ENCODE results near the gene LSM14A.
"Not testable (repeated sequence)": the region's sequence is repeated elsewhere in the genome, so short reads cannot be mapped to it uniquely, and the experiment has no call there.

Gene LSM14A

GRCh38 chr19:34184880-34185491 lies 12.7 kb downstream of the LSM14A start:
- no peak for DNase-seq
- in situ Hi-C loops (cut with HindIII; ENCODE audit: low pct_ligation_motif_present, low pct_unique_long_range_greater_than_20kb, low sequenced_read_pairs), result no loop called here

GRCh38 chr19:34186205-34186604 lies 13.9 kb downstream of the LSM14A start:
- in situ Hi-C loops (cut with HindIII; ENCODE audit: low pct_ligation_motif_present, low pct_unique_long_range_greater_than_20kb, low sequenced_read_pairs), result no loop called here
- DNase-seq, result no peak

DNA sequence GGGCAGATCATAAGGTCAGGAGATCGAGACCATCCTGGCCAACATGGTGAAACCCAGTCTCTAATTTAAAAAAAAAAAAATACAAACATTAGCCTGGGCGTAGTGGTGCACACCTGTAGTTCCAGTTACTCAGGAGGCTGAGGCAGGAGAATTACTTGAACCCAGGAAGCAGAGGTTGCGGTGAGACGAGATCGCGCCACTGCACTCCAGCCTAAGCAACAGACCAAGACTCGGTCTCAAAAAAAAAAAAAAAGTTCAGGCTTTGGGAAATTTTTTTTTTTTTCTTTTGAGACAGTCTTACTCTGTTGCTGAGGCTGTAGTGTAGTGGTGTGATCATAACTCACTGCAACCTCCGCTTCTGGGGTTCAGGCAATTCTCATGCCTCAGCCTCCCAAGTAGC lies 14.7 kb downstream of the LSM14A start:
- in situ Hi-C loops (cut with HindIII; ENCODE audit: low pct_ligation_motif_present, low pct_unique_long_range_greater_than_20kb, low sequenced_read_pairs), result no loop called here
- no peak for DNase-seq

DNA sequence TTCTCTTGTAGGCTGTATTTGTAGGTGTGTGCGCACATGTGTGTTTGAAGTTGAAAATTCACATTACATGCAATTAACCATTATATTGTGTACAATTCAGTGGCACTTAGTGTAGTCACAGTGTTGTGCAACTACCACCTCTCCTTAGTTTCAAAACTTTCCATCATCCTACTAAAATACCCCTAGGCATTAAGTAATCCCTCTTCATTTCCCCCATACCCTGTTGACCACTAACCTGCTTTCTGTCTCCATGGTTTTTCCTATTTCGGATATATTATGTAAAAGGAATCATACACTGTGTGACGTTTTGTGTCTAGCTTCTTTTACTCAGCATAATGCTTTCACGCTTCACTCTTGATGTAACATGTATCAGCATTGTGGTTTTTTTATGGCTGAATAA lies 16.1 kb downstream of the LSM14A start:
- in situ Hi-C loops (cut with HindIII; ENCODE audit: low pct_ligation_motif_present, low pct_unique_long_range_greater_than_20kb, low sequenced_read_pairs), result no loop called here
- DNase-seq, result no peak

GRCh38 chr19:34189199-34189916 lies 17.1 kb downstream of the LSM14A start:
- in situ Hi-C loops (cut with HindIII; ENCODE audit: low pct_ligation_motif_present, low pct_unique_long_range_greater_than_20kb, low sequenced_read_pairs), result no loop called here
- DNase-seq, result no peak

DNA sequence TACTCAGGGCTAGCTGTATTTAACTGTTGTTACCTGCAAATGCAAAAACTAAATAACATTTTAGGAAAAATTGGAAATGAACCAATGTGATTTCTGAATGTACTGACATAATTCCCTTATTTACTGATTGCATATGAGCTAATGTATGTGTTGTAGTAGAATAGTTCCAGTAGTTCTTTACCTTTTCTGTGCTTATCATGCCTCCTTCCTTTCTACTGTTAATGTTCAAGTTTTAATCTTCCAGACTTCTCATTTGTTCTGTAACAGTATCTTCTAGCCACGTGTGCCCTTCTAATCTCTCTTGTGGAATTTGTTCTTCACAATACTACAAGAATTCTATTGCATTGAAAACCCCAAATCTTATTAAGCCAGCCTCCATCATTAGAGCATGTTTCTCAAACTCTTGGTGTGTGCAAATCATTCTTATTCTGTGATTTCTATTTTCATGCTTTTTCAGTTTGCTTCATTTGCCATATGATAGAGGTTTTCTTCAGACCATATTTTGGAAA lies 17.7 kb downstream of the LSM14A start:
- in situ Hi-C loops (cut with HindIII; ENCODE audit: low pct_ligation_motif_present, low pct_unique_long_range_greater_than_20kb, low sequenced_read_pairs), result no loop called here
- no peak for DNase-seq

DNA sequence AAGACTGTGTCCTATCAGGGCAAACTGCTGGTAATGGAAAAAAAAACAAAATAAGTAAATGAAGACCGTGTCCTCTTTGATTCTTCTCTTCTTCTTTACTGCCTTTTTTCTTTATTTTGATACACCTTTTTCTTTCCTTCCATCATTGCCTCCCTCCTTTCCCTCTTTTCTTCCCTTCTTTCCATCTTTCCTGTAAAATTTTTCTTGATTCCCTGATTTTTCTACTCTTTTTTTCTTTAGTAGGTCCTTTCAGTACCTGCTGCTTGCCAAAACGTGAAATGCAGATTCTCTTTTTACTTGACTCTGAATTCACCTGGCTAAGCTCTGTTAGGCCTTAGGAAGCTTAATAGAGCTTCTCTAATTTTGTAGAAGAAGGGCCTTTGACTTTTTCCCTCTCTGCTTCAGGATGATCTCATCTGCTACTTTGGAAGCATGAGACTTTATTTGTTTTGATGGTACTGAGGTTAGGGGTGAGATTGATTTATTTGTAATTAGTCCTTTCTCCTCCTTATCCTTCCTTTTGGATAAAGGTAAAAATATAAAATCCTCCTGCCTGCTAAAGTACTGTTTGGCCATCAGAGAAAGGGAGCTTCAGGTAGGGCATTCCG lies 19.2 kb downstream of the LSM14A start:
- in situ Hi-C loops (cut with HindIII; ENCODE audit: low pct_ligation_motif_present, low pct_unique_long_range_greater_than_20kb, low sequenced_read_pairs), result no loop called here
- DNase-seq, result no peak

- no peak for DNase-seq
- in situ Hi-C loops (cut with HindIII; ENCODE audit: low pct_ligation_motif_present, low pct_unique_long_range_greater_than_20kb, low sequenced_read_pairs), result no loop called here
These were observed 21.1 kb downstream of the LSM14A start for GRCh38 chr19:34193439-34193838.

DNA sequence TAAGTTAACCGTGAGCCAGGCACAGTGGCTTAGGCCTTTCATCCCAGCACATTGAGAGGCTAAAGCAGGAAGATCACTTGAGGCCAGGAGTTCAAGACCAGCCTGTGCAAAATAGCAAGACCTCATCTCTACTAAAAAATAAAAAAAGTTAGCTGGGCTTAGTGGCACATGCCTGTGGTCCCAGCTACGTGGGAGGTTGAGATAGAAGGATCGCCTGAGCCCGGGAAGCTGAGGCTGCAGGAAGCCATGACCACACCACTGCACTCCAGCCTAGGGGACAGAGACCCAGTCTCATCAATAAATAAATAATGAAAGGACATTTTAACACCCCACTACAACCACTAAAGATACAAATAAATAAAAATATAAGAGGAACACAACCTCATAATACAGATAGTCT lies 21.6 kb downstream of the LSM14A start:
- in situ Hi-C loops (cut with HindIII; ENCODE audit: low pct_ligation_motif_present, low pct_unique_long_range_greater_than_20kb, low sequenced_read_pairs), result no loop called here
- no peak for DNase-seq

DNA sequence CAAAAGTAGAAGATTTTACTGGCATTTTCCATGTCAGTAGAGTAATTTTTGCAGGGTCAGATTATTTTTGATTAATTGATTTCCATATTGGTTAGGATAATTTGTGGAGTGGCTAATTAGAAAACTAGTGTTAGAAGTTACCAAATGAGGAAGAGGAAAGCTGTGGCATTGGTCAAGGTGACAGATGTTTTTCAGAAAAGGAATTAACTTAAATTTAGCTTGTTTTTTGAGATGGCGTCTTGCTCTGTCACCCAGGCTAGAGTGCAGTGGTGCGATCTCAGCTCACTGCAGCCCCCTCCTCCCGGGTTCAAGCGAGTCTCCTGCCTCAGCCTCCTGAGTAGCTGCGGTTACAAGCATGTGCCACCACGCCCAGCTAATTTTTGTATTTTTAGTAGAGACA lies 28.8 kb downstream of the LSM14A start:
- DNase-seq, result no peak
- in situ Hi-C loops (cut with HindIII; ENCODE audit: low pct_ligation_motif_present, low pct_unique_long_range_greater_than_20kb, low sequenced_read_pairs), result no loop called here

GRCh38 chr19:34205324-34205723 lies 33.0 kb downstream of the LSM14A start:
- DNase-seq; in situ Hi-C loops (cut with HindIII; ENCODE audit: low pct_ligation_motif_present, low pct_unique_long_range_greater_than_20kb, low sequenced_read_pairs): not testable (repeated sequence)

GRCh38 chr19:34208291-34208884 lies 36.1 kb downstream of the LSM14A start:
- in situ Hi-C loops (cut with HindIII; ENCODE audit: low pct_ligation_motif_present, low pct_unique_long_range_greater_than_20kb, low sequenced_read_pairs), result no loop called here
- no peak for DNase-seq

DNA sequence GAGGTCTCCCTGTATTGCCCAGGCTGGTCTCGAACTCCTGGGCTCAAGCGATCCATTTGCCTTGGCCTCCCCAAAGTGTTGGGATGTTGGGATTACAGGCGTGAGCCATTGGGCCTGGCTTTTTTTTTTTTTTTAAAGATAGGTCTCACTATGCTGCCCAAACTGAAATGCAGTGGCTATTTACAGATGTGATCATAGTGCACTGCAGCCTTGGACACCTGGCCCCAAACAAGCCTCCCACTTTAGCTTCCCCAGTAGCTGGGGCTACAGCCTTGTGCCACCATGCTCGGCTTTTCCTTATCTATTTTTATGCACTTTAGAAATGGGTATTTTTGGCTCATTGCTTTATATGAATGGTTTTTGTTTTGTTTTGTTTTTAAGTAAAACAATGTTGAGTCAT lies 37.4 kb downstream of the LSM14A start:
- no peak for DNase-seq
- in situ Hi-C loops (cut with HindIII; ENCODE audit: low pct_ligation_motif_present, low pct_unique_long_range_greater_than_20kb, low sequenced_read_pairs), result no loop called here

DNA sequence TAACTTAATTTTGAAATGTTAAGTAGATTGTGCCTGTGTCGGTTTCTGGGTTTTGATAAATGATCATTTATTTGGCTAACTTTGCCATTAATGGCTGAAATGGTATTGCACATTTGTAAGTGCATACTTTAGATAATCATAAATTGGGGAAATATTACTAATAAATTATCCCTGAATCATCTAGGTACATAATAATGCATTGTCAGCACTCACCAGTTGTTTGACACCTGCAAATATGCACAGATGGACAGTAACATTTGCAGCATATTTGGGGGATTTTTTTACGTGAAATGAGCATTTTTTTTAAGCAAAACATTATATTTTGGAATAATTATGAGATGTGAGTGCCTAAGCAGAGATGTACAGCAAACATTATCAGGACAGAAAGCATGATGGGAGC lies 41.0 kb downstream of the LSM14A start:
- no peak for DNase-seq
- in situ Hi-C loops (cut with HindIII; ENCODE audit: low pct_ligation_motif_present, low pct_unique_long_range_greater_than_20kb, low sequenced_read_pairs), result no loop called here

DNA sequence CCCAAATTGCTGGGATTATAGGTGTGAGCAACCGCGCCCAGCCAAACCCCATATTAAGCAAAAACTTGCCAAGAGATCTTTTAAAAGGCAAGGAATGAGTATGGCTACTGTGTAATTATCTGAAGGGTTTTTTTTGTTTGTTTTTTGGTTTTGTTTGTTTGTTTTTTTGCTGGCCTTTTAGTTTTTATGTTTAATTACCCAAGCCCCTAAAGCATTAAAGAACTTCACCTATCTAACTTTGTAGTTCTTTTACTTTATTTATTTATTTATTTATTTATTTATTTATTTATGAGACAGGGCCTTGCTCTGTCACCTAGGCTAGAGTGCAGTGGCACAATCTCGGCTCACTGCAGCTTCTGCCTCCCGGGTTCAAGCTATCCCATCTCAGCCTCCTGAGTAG lies 41.7 kb downstream of the LSM14A start:
- in situ Hi-C loops (cut with HindIII; ENCODE audit: low pct_ligation_motif_present, low pct_unique_long_range_greater_than_20kb, low sequenced_read_pairs), result no loop called here

GRCh38 chr19:34215006-34215665 lies 42.8 kb downstream of the LSM14A start:
- DNase-seq, result no peak
- in situ Hi-C loops (cut with HindIII; ENCODE audit: low pct_ligation_motif_present, low pct_unique_long_range_greater_than_20kb, low sequenced_read_pairs), result no loop called here

More for the DNA sequence above, 41.7 kb downstream of the LSM14A start:
- DNase-seq, result no peak

GRCh38 chr19:34215666-34216038 lies 43.3 kb downstream of the LSM14A start:
- in situ Hi-C loops (cut with HindIII; ENCODE audit: low pct_ligation_motif_present, low pct_unique_long_range_greater_than_20kb, low sequenced_read_pairs), result no loop called here

GRCh38 chr19:34216745-34217219 lies 44.5 kb downstream of the LSM14A start:
- in situ Hi-C loops (cut with HindIII; ENCODE audit: low pct_ligation_motif_present, low pct_unique_long_range_greater_than_20kb, low sequenced_read_pairs); DNase-seq: not testable (repeated sequence)

More at GRCh38 chr19:34215666-34216038, 43.3 kb downstream of the LSM14A start:
- DNase-seq, result no peak
